Cardiac muscle cell (in vitro differentiated cells and primary cell): ENCODE measurements around the gene RABEP1. TPM values are rescaled to one million over a fixed set of nuclear protein-coding genes. Genes with fewer than 3 reads are reported as not detected.

ENCODE experiments used
- DNase-seq, 2 donors: peaks; one replicate each; pipeline versions ENCODE4 v3.0.0 to v3.0.0-alpha.2; 2010 to 2017; ENCODE audit warnings: low read depth in 1 of 2, low spot score in 1 of 2
- H3K27ac ChIP-seq: fragments of 200-600 bp; sonication (generic); 2 replicates; pipeline ENCODE4 v1.5.1; 2016
- H3K27me3 ChIP-seq: fragments of 200-600 bp; sonication (generic); 2 replicates; pipeline ENCODE4 v1.6.0; 2016; ENCODE audit warnings: control low read depth
- H3K36me3 ChIP-seq: fragments of 200-600 bp; sonication (generic); 2 replicates; pipeline ENCODE4 v1.5.1; 2016; ENCODE audit warnings: control low read depth
- H3K4me1 ChIP-seq: fragments of 200-600 bp; sonication (generic); 2 replicates; pipeline ENCODE4 v1.8.1; 2017; ENCODE audit warnings: low read depth, mild to moderate bottlenecking, mixed run types
- H3K4me3 ChIP-seq: fragments of 200-600 bp; sonication (generic); 2 replicates; pipeline ENCODE4 v1.5.1; 2016; ENCODE audit warnings: mild to moderate bottlenecking
- H3K9me3 ChIP-seq: fragments of 200-600 bp; sonication (generic); 2 replicates; pipeline ENCODE4 v1.5.1; 2017; ENCODE audit warnings: low read depth, mild to moderate bottlenecking, control low read depth
- CTCF ChIP-seq: IDR thresholded peaks from 2 replicates; pipeline ENCODE4 v1.5.1; 2012; ENCODE audit warnings: low read depth, mild to moderate bottlenecking, low read length
- polyA plus RNA-seq: library from polyadenylated mRNA; unstranded; fragments of >200 nt; fragmentation: Nextera tagmentation; extraction: Ambion mirVana; gene quantifications from 2 replicates; pipeline ENCODE4 v1.2.1, GENCODE V29; 2016
- total RNA-seq: library from RNA; depleted of rRNA; stranded (reverse); fragments of >200 nt; gene quantifications from 2 replicates; pipeline ENCODE4 v1.2.3, GENCODE V29; 2016

RABEP1 gene
- total and polyA plus RNA-seq, 2 experiments from 2014 or later: 36.0 to 37.5 TPM

- Histone ChIP-seq H3K27ac (no peak overlapping the region), H3K36me3 (peaks cover 61% of the 10 kb centered on the region), H3K9me3 (no peaks in the 10 kb centered on the region), H3K4me1 (no peaks in the 10 kb centered on the region), H3K4me3 (no peak overlapping the region), H3K27me3 (no peaks in the 10 kb centered on the region)
- TF ChIP-seq CTCF: no peak
- no peak for DNase-seq
Measured at GRCh38 chr17:5399767-5400166, 117.7 kb downstream of the RABEP1 start.

GRCh38 chr17:5405400-5405799 is 123.3 kb downstream of the RABEP1 start:
- no peak for TF ChIP-seq CTCF
- DNase-seq: no peak
- H3K4me3 ChIP-seq: no peak overlapping the region
- H3K9me3 ChIP-seq: no peaks in the 10 kb centered on the region
- H3K36me3 ChIP-seq: peaks cover 83% of the 10 kb centered on the region
- no peaks in the 10 kb centered on the region for H3K27me3 ChIP-seq
- no peak overlapping the region for H3K27ac ChIP-seq
- H3K4me1 ChIP-seq: no peaks in the 10 kb centered on the region

- H3K36me3 ChIP-seq: peaks cover 92% of the 10 kb centered on the region
- H3K27ac ChIP-seq: no peak overlapping the region
Measured at GRCh38 chr17:5408186-5408585, 126.1 kb downstream of the RABEP1 start.

GRCh38 chr17:5410594-5411272 is 128.6 kb downstream of the RABEP1 start:
- Histone ChIP-seq H3K4me3 (no peak overlapping the region), H3K27ac (no peak overlapping the region), H3K9me3 (no peaks in the 10 kb centered on the region), H3K4me1 (no peaks in the 10 kb centered on the region), H3K27me3 (no peaks in the 10 kb centered on the region), H3K36me3 (peaks cover 88% of the 10 kb centered on the region)
- TF ChIP-seq CTCF: no peak
- DNase-seq: no peak

More at GRCh38 chr17:5408186-5408585, 126.1 kb downstream of the RABEP1 start:
- no peak overlapping the region for H3K4me3 ChIP-seq
- H3K27me3 ChIP-seq: no peaks in the 10 kb centered on the region
- no peaks in the 10 kb centered on the region for H3K4me1 ChIP-seq
- TF ChIP-seq CTCF: no peak
- H3K9me3 ChIP-seq: no peaks in the 10 kb centered on the region
- DNase-seq: no peak

- H3K36me3 ChIP-seq: peaks cover 71% of the 10 kb centered on the region
- peaks cover 6% of the 10 kb centered on the region for H3K4me1 ChIP-seq
- H3K4me3 ChIP-seq: no peak overlapping the region
- no peaks in the 10 kb centered on the region for H3K27me3 ChIP-seq
- no peak for TF ChIP-seq CTCF
- H3K9me3 ChIP-seq: no peaks in the 10 kb centered on the region
- DNase-seq: peak in 1 of 2 donors; percentile 87
- H3K27ac ChIP-seq: no peak overlapping the region
Measured at GRCh38 chr17:5413682-5414081, 131.6 kb downstream of the RABEP1 start.
